ENCODE results near the gene TGM3. TPM values are rescaled to one million over a fixed set of nuclear protein-coding genes. Genes with fewer than 3 reads are reported as not detected.

TGM3 gene
- total and polyA plus RNA-seq, 2 experiments from 2014 or later: 0.08 TPM; not detected in 1

- Histone ChIP-seq H3K4me3 (no peak overlapping the region), H3K27ac (ENCODE audit: low read depth) (no peak overlapping the region), H3F3A (replicated peaks; ENCODE audit: low read depth) (no peaks in the 10 kb centered on the region), H4K20me1 (replicated peaks; ENCODE audit: insufficient read depth) (no peaks in the 10 kb centered on the region), H3K27me3 (ENCODE audit: insufficient read depth) (no peaks in the 10 kb centered on the region), H3K36me3 (ENCODE audit: insufficient read depth) (no peaks in the 10 kb centered on the region), H2AFZ (no peak overlapping the region), H3K4me1 (ENCODE audit: insufficient read depth) (no peaks in the 10 kb centered on the region), H3K9me2 (ENCODE audit: insufficient read depth) (no peaks in the 10 kb centered on the region), H3K79me2 (replicated peaks; ENCODE audit: insufficient read depth) (no peaks in the 10 kb centered on the region), H3K4me2 (no peak overlapping the region)
- TF ChIP-seq REST (IDR thresholded peaks at IDR 0.05; ENCODE audit: unreplicated experiment): no peak
- no peak for TF ChIP-seq ZNF462 (CRISPR knock-in tag; IDR thresholded peaks at IDR 0.05)
- TF ChIP-seq CREB1 (CRISPR knock-in tag; IDR thresholded peaks at IDR 0.05; ENCODE audit: low read depth): no peak
- no peak for TF ChIP-seq ZNF114 (CRISPR knock-in tag; IDR thresholded peaks at IDR 0.05)
- no peak for TF ChIP-seq STAT1 (IDR thresholded peaks at IDR 0.05; ENCODE audit: unreplicated experiment)
- no peak for TF ChIP-seq EZH2 (IDR thresholded peaks at IDR 0.05; ENCODE audit: low read depth, unreplicated experiment)
- no peak for TF ChIP-seq EZH2phosphoT487 (IDR thresholded peaks at IDR 0.05; ENCODE audit: unreplicated experiment)
- no peak for TF ChIP-seq NANOG (IDR thresholded peaks at IDR 0.05; ENCODE audit: borderline replicate concordance)
- TF ChIP-seq JUNB (IDR thresholded peaks at IDR 0.05; ENCODE audit: unreplicated experiment): no peak
- no peak for TF ChIP-seq ETS1 (IDR thresholded peaks at IDR 0.05)
- no peak for TF ChIP-seq CTCF (conservative IDR thresholded peaks at IDR 0.05; ENCODE audit: low read depth in 2 of 2)
- no peak for TF ChIP-seq POLR2AphosphoS5 (IDR thresholded peaks at IDR 0.05; ENCODE audit: low read depth)
- Mint-ChIP-seq H3K27ac (no peak overlapping the region), H3K36me3 (ENCODE audit: low read depth) (no peaks in the 10 kb centered on the region), H3K4me1 (peaks cover 3% of the 10 kb centered on the region; the same call in 2 of the 3 replicates), H3K27me3 (ENCODE audit: insufficient read depth, low read depth, poor library complexity) (no peaks in the 10 kb centered on the region), H3K4me3 (no peak overlapping the region), H3K9me3 (no peaks in the 10 kb centered on the region; the same call in 2 of the 3 replicates)
- no peak for DNase-seq (ENCODE audit: low spot score)
- ATAC-seq: no peak
Observed at GRCh38 chr20:2368621-2369020, 72.8 kb downstream of the TGM3 start.
